MM.1S (cell line): ENCODE data around the gene SLC11A2.

Experiments
- EZH2 ChIP-seq: fragments of 300-600 bp; sonication (generic); optimal IDR thresholded peaks from 2 replicates; pipeline ENCODE3; 2017; ENCODE audit warnings: low read depth, mild to moderate bottlenecking, antibody characterized with exemption, low read length, mixed read lengths
- EZH2phosphoT487 ChIP-seq: fragments of 300-600 bp; sonication (generic); IDR thresholded peaks from 2 replicates; pipeline ENCODE4 v1.6.1; 2018; ENCODE audit warnings: antibody characterized with exemption, low read length
- TF ChIP-seq, protein P1 (sequence below): fragments of 300-600 bp; sonication (generic); IDR thresholded peaks from 2 replicates; pipeline ENCODE4 v1.5.1; 2016; ENCODE audit warnings: antibody characterized with exemption, low read length, mixed read lengths

DNA sequence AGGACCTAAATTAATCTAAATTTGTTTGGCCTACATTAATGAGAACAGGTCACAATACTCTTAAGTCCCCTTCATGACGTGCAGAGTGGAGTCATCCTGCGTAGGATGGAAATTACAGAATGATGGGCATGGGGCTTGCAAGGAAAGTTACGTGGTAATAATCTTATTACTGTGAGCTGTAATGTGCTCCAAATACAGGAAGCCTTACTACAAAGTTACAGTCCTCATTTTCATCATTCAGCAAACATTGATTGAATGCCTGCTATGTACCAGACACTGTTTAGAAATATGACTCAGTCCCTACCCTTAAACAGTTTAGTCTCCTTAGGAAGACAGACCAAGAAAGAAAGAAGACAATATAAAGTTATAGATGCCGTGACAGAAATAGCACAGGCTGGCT lies 64.5 kb downstream of the SLC11A2 start:
- TF ChIP-seq, protein P1, sequence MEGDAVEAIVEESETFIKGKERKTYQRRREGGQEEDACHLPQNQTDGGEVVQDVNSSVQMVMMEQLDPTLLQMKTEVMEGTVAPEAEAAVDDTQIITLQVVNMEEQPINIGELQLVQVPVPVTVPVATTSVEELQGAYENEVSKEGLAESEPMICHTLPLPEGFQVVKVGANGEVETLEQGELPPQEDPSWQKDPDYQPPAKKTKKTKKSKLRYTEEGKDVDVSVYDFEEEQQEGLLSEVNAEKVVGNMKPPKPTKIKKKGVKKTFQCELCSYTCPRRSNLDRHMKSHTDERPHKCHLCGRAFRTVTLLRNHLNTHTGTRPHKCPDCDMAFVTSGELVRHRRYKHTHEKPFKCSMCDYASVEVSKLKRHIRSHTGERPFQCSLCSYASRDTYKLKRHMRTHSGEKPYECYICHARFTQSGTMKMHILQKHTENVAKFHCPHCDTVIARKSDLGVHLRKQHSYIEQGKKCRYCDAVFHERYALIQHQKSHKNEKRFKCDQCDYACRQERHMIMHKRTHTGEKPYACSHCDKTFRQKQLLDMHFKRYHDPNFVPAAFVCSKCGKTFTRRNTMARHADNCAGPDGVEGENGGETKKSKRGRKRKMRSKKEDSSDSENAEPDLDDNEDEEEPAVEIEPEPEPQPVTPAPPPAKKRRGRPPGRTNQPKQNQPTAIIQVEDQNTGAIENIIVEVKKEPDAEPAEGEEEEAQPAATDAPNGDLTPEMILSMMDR: no peak
- TF ChIP-seq EZH2 (no peak), EZH2phosphoT487 (no peak)
